ENCODE measurements around the gene EPSTI1.
A peak's percentile ranks its signal among the peaks of the same experiment; 100 is the strongest.
"Not testable (repeated sequence)": the region's sequence is repeated elsewhere in the genome, so short reads cannot be mapped to it uniquely, and the experiment has no call there.

EPSTI1 gene, protein sequence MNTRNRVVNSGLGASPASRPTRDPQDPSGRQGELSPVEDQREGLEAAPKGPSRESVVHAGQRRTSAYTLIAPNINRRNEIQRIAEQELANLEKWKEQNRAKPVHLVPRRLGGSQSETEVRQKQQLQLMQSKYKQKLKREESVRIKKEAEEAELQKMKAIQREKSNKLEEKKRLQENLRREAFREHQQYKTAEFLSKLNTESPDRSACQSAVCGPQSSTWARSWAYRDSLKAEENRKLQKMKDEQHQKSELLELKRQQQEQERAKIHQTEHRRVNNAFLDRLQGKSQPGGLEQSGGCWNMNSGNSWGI

DNA sequence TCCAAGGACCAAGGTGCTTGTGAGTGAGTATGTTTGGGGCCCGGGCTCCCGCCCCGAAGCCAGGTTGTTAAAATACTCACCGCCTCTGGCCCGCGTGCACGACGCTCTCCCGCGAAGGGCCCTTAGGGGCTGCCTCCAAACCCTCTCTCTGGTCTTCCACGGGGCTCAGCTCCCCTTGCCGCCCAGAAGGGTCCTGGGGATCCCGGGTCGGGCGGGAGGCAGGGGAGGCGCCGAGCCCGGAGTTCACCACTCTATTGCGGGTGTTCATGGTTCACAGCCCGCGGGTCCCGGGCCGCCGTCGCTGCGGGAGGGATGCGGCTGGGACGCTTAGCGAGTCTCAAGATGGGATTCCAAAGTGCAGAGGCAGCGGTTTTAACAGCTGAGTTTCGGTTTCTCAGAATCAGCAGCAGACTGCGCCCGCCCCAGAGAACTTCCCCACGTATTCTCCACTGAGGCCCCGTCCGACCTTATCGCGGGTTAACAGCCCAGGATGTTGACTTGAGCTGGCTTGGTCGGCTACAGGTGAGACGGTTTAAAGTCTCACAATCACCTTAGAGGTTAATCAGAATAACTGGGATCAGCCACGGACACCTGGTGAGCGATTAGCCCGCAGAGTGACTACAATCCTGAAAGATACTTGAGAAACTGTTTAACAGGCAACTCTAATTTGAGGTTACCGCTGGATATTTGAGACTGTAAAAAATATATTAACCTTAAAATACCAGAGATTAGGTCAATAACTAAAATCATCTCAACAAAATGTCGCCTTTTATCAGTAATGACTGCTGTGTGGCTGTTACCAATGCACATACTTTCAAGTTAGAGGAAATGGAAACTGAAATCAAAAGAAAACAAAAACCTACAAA lies at the start of gene EPSTI1:
Gene EPSTI1 (minus strand): TSS at position 344 of the 866 bp plus-strand sequence. CDS start 76 bp downstream, at position 268.
- peak; percentile 81 for DNase-seq (ENCODE audit: low read depth, low spot score)

- DNase-seq (ENCODE audit: low read depth, low spot score) = no peak
These were observed 49.4 kb upstream of the EPSTI1 start for GRCh38 chr13:43041369-43041921.

GRCh38 chr13:43040581-43041368 lies 48.7 kb upstream of the EPSTI1 start:
- not testable (repeated sequence) for DNase-seq (ENCODE audit: low read depth, low spot score)

GRCh38 chr13:43039966-43040365 lies 47.9 kb upstream of the EPSTI1 start:
- no peak for DNase-seq (ENCODE audit: low read depth, low spot score)

DNA sequence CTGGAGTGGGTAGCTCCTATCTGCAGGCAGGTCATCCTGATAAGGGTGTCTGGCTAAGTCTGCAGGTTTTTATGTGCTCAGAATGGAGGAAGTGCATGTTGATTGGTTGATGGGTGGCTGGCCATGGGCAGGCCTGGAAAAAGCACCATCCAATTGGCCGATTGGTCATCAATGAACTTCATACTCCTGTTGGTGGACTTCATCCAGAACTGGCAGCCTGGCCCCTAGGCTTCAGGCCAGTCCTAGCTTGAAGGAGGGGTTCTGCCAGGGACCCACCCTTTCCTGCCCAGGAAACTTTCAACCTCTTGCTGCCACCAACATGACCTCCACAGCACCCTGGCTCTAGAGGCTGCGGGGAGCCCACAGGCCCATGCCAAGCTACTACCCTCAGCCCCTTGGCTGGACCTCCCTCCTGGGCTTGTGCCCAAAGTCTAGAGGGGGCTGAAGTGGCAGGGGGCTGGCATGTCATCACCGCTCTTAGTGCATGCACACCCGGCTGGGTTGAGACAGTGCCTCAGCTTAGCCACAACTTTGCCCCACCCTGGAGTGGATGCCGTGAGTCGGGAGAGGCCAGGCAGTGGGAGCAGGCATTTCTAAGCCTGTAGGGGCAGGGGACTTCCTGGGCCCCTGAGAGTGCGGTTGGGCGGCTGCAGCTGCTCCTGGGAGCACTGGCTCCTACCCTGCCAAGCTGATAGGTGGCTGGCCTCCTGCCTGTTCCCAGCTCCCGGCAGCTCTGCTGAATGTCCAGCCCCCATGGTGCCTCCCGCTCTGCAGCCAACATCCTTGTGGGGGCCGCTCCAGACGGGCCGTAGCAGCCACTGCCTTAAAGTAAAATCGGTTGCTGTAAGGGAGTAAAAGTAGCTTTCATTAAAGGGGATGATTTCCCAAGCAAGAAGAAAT lies 44.6 kb upstream of the EPSTI1 start:
- peak; percentile 28 for DNase-seq (ENCODE audit: low read depth, low spot score)

DNA sequence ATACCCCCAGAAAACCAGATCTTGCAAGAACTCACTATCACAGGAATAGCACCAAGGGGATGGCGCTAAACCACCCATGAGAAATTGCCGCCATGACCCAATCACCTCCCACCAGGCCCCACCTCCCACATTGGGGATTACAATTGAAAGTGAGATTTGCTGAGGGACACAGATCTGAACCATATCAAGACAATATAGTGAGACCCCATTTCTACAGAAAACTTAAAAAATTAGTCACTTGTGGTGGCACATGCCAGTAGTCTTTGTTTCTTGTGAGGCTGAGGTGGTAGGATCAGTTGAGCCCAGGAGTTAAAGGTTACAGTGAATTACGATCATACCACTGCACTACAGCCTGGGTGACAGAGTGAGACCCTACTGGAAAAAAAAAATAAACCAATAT lies 41.0 kb upstream of the EPSTI1 start:
- DNase-seq (ENCODE audit: low read depth, low spot score) = no peak

GRCh38 chr13:43031881-43032280 lies 39.8 kb upstream of the EPSTI1 start:
- DNase-seq (ENCODE audit: low read depth, low spot score) = no peak

- DNase-seq (ENCODE audit: low read depth, low spot score) = no peak
These were observed 38.5 kb upstream of the EPSTI1 start for GRCh38 chr13:43030548-43030947.

- no peak for DNase-seq (ENCODE audit: low read depth, low spot score)
These were observed 34.2 kb upstream of the EPSTI1 start for GRCh38 chr13:43026262-43026661.

- DNase-seq (ENCODE audit: low read depth, low spot score) = peak; percentile 92
These were observed 31.4 kb upstream of the EPSTI1 start, which contains the start of gene DNAJC15 for GRCh38 chr13:43023289-43023963. Gene DNAJC15, plus strand, starts transcription at chr13:43023586. Its CDS starts 41 bp downstream, at chr13:43023627.

DNA sequence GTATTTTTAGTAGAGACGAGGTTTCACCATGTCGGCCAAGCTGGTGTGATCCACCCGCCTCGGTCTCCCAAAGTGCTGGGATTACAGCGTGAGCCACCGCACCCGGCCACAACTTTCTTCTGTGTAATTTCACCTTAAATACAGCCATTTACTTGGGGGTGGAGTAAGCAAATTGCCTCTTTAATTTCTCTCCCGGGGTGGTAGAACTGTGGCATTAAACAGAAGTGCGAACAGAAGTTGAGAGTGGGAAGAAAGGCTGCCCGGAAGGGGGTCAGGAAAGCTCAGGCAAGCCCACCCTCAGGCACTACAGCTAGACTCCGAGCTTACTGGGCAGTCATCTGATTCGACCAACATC lies 30.9 kb upstream of the EPSTI1 start:
- DNase-seq (ENCODE audit: low read depth, low spot score) = no peak

DNA sequence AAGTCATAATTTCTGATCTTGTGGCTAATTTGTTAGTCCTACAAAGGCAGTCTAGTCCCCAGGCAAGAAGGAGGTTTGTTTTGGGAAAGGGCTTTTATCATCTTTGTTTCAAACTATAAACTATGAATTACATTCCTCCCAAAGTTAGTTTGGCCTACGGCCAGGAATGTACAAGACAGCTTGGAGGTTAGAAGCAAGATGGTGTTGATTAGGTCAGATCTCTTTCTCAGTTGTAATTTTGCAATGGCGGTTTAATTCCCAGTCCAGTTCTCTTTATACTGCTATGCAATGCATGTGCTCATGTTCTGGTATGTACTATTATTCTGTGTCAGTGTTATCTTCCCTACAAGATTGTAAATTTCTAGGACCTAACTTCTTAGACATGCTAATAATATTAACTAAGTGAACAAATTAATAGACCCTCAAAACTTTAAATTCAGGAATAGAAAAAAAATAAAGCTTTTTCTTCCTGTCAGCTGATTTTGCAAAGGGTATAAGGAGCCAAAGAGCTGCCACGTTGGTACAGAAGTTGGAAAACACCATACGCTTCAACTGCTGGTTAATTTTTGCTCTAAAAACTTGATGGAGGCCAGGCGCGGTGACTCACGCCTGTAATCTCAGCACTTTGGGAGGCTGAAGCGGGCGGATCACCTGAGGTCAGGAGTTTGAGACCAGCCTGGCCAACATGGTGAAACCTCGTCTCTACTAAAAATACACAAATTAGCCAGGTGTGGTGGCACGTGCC lies 30.1 kb upstream of the EPSTI1 start:
- no peak for DNase-seq (ENCODE audit: low read depth, low spot score)

- DNase-seq (ENCODE audit: low read depth, low spot score) = no peak
These were observed 28.8 kb upstream of the EPSTI1 start for GRCh38 chr13:43020794-43021193.

- DNase-seq (ENCODE audit: low read depth, low spot score) = no peak
These were observed 27.8 kb upstream of the EPSTI1 start for GRCh38 chr13:43019811-43020210.

- no peak for DNase-seq (ENCODE audit: low read depth, low spot score)
These were observed 24.2 kb upstream of the EPSTI1 start for GRCh38 chr13:43016226-43016625.

DNA sequence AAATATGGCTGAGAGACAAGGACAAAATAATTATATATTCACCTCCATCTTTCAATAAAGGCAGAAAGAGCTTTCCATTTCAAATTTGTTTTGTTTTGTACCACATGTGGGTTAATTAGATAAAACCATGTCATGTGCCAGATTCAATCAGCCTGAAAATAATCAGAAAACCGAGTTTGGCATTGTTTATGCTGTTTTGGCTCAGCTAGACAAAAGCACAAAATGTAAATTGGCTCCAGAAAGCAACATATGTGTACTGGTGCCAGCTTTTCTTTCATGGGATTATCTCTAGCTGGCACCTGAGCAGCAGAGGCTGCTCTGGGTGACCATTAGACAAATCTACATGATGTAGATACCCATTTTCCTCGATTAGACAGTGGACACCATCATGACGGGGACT lies 22.1 kb upstream of the EPSTI1 start:
- no peak for DNase-seq (ENCODE audit: low read depth, low spot score)

DNA sequence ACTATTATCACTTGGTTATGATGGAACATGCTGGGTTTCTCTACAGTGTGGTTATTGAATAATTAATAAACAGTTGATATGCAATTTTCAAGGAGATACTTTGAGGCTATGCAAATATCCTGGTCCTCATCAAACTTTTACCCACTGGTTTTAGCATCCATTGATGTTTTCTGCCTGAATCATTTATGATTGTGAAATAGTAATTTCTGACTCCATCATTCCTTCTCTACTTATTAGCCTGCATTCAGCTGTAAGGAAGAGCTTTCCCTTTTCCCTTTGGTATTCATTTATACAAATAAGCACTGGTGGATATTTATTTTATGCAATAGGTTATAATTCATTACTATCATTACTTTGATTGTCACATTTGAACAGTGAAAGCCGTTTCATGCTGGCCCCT lies 17.5 kb upstream of the EPSTI1 start:
- DNase-seq (ENCODE audit: low read depth, low spot score) = no peak

DNA sequence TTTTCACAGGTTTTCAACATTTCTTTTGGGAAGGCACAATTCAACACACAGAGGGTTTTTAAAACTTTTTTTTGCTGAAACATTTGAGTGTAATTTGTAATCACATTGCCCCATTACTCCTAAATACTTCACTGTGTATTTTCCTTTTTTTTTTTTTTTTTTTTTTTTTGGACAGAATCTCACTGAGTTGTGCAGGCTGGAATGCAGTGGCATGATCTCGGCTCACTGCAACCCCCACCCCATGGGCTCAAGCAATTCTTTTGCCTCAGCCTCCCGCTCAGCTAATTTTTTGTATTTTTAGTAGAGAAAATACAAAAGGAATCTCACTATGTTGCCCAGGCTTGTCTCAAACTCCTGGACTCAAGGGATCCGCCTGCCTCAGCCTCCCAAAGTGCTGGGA lies 16.6 kb upstream of the EPSTI1 start:
- no peak for DNase-seq (ENCODE audit: low read depth, low spot score)

GRCh38 chr13:43006893-43007631 lies 15.0 kb upstream of the EPSTI1 start:
- DNase-seq (ENCODE audit: low read depth, low spot score) = peak; percentile 79

Measured in astrocyte of the hippocampus (primary cell).